GM19468 (cell line): ENCODE data around the gene NDST4.

ENCODE experiments used
- ATAC-seq: cut with Tn5 transposase; IDR thresholded peaks from one replicate; pipeline ENCODE4 v1.9.1; 2021; ENCODE audit warnings: mild to moderate bottlenecking, moderate library complexity, moderate number of reproducible peaks; ENCODE audit not compliant: unreplicated experiment; ENCODE audit errors: extremely low read depth

Gene NDST4

DNA sequence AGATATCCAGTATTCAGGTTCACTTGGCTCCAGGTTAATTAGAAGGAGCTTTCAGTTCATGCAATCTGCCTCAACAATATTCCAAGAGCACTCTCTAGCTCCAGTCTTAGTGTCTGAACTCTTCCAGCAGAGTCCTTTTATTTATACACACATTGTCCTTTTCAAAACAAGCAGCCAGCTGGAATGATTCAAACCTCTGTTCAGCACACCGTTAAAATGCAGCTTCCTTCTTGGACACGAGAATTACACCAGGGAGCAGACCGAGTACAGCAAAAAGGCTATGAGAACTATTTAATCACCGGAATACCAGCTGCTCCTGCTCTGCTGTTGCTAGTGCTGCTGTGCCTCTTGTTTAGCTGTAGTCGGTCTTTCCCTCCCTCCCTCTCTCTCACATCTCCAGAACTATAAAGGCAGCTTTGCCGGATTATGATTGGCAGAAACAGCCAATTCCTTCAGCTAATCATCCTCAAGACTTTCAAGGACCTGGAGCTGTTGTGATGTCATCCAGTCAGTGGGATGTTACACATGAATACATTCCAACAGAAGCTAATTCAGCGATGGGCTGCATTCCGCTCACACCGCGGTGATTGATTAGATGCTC lies at the start of gene NDST4:
Gene NDST4 (minus strand): TSS at position 115 of the 601 bp plus-strand sequence. CDS start 36,584 bp downstream, outside the sequence.
- ATAC-seq: no peak

DNA sequence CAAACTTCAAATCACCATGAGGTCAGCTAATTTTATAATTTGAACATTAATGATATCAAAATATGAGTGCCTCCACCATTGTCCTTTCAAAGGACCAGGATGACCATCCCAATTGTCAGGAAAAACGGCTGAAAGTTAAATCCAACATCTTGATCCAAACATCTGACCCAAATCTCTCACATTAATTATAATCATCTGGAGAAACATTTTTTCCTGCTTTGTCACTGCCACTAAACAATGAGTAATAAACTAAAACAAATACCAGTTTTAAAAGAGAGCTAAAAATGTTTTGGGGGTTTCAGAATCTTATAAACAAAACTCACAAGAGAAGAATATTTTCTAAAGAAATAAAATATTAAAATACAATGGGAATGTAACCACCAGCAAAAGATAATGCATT lies 45.7 kb upstream of the NDST4 start:
- no peak for ATAC-seq

DNA sequence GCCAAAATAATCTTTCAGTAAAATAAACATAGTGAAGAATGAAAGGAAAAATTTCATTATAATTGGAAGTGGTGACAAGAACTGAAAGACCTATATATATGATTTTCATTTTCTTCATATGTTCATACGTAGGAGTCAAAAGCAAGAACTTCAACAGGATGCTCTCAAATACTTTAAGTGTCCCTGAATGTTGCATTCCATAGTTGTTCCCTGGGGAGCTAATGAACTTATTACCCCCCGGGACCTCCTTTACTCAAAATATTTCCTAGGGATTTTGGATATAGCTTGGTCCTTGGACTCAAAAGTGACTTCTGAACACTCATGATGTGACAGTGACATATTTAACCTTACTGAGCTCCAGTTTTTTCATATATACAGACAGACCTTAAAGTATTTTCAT lies 44.9 kb upstream of the NDST4 start:
- ATAC-seq: no peak

DNA sequence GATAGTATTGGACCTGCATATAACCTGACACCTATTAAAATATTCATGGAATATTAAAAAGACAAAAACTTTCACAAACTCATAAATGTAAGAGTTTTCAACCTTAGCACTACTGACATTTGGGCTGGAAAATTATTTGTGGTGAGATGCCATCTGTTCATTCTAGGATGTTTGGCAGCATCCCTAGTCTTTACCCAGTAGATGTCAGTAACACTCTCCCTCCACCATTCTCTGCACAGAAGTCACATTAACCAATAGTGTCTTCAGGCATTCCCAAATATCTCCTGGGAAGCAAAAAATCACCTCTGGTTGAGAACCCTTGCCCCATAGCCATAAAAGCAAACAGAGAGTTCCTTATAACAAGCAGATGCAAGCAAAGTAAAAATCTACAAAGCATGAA lies 41.4 kb upstream of the NDST4 start:
- no peak for ATAC-seq

DNA sequence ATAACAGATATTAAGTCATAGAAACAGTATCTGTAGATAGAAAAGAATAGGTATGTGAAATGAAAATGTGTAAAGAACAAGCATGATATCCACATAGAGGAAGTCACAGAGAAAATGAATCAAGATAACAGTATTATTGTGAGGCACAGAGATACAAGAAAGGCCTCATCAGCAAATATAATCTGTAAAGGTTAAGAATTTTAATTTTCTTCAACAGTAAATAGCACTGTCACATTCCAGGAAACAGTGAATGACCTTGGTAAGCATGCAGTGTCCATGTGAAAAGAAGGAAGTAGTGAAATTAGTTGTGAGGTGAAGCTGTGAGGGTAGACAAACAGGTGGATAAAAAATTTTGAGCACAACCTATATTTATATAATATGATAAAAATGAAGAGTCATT lies 39.5 kb upstream of the NDST4 start:
- ATAC-seq: no peak

DNA sequence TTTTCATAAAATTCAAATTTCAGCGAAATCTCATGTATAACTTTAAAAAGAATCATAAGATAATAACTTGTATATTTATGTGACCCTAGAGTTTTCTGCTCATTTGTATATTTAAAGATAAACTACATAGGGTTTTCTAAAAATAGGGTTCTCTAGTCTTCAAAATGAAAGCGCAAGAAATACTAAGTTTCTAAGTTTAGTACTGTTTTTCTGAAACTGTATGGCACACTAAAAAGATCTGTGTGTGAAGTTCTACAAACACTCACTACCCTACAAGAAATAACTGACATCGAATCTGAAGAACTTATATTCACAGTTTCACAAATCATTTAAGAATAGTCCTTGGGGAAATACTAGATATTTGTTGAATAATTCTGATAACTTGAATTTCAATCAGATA lies 38.7 kb upstream of the NDST4 start:
- ATAC-seq: no peak

DNA sequence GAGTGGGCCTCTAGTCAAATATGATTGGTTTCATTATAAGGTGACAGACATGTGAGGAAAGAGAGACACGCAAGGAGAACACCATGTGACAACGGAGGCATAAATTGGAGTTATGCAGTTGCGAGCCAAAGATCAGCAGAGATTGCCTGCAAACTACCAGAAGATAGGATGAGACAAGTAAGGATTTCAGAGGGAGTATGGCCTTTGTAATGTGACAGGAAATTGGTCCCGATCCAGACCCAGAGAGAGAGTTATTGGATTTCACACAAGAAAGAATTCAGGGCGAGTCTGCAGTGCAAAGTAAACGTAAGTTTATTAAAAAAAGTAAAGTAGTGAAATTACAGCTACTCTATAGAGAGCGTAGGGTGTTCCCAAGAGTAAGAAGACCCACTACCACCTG lies 35.7 kb upstream of the NDST4 start:
- ATAC-seq: no peak

DNA sequence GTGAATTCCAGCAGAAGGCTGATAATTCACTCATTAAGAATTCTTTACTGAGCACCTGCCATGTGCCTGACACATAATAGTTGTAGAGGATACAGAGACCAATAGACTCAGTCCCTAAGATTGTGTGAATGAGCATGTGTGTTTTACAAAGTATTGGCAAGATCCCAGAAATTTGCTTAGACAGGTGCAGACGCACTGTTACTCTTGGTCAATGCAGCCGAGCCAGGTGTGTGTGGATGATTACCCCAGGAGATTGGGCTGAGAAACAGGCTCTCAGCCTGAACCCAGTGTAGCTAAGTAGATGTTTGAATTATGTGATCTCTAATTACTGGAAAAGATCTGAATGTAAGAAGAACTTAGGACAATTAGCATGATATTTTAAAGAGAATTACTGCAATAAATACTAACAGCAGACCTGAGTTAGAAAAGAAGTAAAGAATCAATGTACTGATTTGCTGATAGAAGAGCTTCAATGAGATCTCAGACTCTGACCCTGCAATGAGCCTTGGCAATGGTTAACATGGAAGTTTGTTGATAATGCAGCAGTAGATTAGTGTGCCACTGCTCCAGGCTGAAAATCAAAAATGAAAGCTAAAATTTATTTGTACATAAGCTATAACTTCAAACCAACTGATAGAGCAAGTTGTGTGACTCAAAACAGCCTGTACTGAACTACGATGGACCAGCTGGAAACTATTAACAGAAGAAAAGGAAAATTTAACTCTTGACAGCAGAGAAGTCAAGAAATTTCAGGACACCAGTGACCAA lies 32.2 kb upstream of the NDST4 start:
- no peak for ATAC-seq

DNA sequence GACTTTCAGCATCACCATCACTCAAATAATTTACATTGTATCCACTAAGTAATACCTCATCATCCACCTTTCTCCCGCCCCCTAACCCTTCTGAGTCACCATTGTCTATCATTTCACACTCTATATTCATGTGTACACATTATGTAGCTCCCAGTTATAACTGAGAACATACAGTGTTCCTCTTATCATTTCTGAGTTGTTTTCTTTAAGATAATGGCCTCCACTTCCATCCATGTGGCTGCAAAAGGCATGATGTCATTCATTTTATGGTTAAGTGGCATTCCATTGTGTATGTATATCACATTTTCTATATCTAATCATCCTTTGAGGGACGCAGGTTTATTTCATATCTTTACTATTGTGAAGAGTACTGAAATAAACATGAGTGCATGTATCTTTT lies 14.6 kb upstream of the NDST4 start:
- ATAC-seq: no peak

DNA sequence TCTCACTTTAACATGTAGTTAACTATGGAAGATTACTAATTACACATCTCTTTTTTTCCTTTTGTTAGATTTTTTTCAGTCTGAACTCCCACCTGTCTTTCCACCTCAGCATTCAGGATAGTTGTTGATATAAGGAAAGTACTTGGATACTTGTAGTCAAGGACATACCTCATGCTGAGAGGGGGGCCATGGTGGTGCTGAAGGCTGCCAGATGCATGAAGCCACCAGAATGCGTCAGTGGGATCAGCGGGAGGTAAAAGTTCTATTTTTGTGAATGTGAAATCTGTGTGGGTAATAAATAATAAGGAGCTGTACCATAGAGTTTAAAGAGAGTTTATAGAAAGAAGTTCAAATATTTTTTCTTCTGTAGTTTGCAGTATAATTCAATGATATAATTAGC lies 13.1 kb upstream of the NDST4 start:
- no peak for ATAC-seq

DNA sequence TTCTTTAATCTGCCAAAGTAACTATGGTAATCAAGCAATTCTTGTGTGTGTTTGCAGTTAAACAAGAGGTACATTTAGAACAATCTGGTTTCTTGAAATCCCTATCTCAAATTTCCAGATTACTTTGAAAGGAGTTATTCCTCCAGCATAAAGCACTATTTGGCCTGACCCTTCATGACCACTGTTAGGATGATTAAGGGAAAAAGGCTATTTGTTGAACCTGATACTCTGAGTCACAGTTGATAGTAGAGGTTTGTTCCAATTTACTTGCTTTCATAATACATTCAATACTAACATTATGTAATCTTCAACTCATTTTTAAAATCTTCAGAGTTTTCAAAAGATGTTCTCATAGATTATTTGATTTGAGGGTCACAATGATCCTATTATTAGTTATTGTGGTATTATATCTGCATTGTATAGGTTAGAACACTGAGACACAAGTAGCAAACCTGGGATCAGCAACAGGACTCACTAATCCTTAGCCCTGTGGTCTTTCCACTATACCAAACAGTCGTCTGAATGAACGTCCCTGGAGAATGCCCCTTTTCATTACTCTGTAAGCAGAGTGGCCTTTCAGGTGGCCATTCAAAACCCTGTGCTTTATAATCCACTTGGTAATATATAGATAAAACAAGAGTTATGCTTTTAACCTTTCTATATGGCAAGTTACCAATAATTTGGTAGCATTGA lies 8.1 kb upstream of the NDST4 start:
- ATAC-seq: no peak

DNA sequence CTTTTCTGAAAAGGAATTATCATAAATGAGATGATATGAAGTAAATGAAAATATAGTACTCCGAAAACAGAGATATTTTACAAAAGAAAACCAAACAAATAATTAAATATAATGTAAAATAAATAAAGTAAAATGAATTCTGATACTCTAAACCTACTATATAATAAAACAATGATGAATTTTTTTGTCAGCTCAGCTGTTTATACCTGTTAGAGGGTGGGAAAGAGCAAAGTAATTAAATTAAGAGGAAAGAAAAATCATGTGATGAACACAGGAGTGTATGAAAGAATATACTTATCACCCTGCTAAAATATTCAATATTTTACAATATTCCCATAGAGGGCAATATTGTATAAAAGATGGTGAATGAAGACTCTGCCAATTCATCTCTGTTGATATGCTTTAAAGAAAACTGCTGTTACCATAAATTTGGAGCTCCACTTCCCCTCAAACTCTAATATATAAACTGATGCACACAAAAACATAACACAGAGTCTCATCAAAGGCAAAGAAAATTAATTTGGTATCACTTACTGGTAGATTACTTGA lies 6.5 kb upstream of the NDST4 start:
- no peak for ATAC-seq

DNA sequence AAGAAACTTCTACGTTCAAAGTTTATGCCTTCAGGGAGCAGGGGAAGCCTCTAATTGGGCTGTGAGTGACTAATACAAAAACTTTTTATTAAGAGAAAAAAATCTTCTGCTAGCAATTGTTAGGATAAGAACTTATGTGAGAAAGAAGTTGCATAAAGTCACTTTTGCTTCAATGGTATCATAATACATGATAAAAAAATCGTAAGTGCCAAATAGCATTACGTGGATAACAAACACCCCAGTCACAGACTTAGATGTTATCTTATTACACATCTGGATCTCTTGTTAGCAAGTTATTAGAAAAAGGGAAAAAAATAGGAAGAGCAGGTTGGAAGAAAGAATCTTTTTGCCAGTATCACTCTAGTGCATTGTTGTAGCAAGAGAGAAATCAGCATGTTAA lies 4.2 kb upstream of the NDST4 start:
- no peak for ATAC-seq

DNA sequence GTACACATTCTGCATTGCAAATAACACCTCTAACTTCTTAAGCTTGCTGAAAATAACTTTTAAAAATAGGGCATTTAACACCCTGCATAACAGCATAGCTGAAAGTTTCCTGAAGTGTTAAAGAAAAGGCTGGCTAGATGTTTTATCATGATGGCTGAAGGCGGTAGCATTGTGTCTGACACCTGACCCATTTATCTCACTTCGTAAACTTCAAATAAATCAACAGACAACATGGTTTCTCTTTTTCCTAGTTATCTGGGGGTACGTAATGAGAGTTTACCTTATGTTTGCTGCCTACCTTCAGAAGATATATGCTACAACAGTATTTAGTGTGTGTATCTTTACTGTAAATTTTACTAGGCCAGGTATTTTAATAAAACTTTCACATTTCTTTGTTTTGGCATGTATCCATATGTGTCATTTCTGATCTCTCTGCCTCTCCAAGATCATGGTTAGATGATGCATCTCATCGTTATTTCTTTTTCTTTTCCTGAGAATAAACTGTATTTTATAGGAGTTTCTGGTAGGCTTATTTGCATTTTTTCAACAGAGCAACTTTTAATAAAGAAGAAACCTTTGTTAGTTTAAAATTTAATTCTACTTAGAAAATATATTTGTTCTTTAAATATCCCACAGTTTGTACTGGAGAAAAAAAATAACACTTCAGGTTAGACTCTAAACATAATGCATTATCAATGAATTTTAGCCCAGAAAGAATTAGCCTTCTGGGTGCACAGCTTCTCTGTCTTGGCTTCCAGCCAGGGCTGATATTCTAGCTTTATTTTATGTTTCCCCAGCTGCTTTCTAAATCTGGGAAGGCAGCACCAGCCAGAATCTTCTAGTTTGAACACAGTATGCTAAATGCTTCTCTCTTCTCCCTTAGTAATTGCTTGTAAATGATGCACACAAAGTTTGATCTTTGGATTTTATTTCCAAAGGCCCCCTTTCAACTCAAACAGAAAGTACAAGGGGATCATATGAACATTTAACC lies 2.9 kb downstream of the NDST4 start:
- no peak for ATAC-seq

DNA sequence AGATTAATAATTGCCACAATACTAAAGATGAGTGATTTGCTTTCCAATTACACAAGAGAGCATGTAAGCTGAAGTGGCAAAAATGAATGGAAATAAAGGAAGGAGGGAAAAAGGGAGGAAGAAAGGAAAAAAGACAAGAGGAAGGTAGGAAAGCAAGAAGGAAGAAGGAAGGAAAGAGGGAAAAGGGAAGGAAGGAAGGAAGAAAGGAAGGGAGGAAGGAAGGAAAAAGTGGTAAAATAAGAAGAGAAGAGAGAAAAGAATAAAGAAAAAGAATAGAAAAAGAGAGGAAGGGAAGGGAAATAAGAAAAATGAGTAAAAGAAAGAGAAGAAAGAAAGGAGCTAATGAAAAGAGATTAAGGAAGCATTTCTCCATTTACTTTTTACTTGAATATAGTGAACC lies 4.6 kb downstream of the NDST4 start:
- no peak for ATAC-seq

DNA sequence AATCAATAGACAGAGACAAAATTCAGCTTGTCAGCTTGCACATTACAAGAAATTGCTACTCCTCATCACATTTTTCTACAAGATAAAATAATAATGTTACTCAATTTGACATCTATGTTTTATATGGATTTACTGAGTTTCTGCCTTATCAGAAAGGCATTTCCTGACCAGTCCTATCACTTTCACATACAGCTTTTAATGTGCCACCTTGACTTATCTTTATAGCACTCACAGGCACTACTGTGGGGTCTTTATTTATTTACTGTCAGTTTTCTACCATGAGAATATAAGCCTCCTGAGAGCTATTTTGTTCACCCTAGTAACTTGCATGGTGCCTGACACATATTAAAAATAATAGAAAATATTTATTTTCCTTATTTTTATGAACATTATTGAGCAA lies 6.0 kb downstream of the NDST4 start:
- ATAC-seq: no peak

DNA sequence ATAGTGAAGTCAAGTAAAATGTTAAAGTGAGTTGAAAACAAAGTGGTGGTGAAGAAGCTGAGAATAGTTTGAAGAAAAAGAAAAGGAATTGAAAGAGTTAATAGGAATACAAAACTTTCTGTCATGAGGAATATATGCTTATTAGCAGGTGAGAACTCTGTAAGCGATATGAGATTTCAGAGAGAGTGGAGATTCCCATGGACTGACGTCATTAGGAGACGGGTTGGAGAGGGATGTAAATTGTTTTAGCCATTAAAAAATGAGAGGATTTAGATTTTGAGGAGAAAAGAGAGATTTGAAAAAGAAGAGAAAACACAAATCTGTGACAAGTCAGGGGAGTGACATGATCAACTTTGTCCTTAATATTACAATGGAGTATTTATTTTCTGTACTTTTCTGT lies 11.7 kb downstream of the NDST4 start:
- no peak for ATAC-seq

DNA sequence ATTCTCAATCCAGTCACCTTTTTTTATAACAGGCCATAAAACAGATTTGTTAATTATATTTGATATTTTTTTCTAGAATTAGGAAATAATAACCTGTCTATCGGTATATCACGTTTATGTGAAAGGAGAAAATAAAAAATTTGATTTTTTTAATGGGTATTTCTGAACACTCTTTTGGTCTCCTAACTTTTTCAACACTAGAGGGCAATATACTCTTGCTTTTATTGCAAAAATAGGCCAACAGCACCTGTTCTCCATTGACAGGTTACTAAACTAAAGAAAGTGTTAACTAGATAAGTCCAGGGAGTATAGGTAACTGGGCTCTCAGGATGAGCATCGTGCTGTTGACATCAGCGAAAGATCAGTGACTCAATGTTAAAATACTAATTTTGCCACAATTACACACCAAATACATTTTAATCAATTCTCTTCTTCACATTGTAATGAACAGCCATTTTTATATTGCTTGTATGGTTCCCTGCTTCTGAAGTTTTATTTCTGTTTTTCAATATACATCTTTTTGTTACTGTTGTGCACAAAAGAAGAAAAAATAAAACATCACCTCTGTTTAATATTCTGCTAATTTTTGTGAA lies 22.8 kb downstream of the NDST4 start:
- ATAC-seq: no peak

DNA sequence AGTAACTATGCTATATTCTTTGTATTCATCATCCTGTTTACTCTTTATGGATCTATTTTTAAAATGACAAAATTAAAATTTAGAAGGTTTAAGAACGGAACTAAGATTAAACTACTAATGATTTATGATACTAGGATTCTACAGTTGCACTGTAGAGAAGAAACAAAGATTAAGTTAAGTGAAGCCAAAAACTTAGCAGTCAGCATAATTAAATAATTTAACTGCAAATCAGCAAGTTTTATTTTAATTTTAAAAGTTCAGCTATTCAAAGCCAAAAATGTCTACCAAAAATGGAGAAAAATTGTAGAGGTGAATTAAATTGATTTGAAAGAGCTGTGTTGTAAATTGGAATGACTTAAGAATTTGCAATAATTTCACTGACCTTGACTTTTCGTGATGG lies 30.8 kb downstream of the NDST4 start:
- ATAC-seq: no peak

DNA sequence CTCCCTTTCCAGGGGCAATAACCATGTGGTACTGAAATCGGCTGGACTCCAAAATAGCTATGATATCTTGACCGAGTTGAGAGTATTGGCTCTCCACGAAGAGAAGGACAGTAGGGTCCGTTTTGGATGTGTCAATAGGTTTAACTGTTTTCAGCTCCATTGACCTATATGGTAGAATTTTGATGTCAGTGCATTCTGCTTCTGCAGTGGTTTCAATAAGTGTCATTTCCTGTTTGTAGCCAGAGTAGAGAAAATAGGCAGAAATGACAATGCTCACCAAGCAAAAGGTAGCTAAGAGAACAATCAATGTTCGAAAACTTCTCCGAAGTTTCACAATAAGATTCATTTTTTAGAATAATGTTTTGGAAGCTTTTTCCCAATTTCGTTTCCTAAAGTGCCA lies 36.7 kb downstream of the NDST4 start:
- ATAC-seq: no peak
